GOT3 (cell line): Measurements from ENCODE around the gene RTBDN.

Experiments used
- DNase-seq: peaks from one replicate; lab custom pipeline; 2025; ENCODE audit warnings: mixed read lengths; lab: John Stamatoyannopoulos, UW

Gene RTBDN

GRCh38 chr19:12792051-12792852 is 42.1 kb downstream of the RTBDN start:
- DNase-seq = no peak

- peak; percentile 96 for DNase-seq
Observed at GRCh38 chr19:12791345-12792050, 42.9 kb downstream of the RTBDN start, which contains the start of gene JUNB. TSS of gene JUNB (plus strand) at chr19:12791486. CDS start at chr19:12791772, 286 bp downstream.

- DNase-seq = no peak
Observed at GRCh38 chr19:12790628-12791344, 43.6 kb downstream of the RTBDN start.

- DNase-seq = peak; percentile 77
Observed at GRCh38 chr19:12789904-12790619, 44.3 kb downstream of the RTBDN start.

- DNase-seq = no peak
Observed at GRCh38 chr19:12789098-12789903, 45.1 kb downstream of the RTBDN start.

- DNase-seq = no peak
Observed at GRCh38 chr19:12788682-12789097, 45.7 kb downstream of the RTBDN start.

GRCh38 chr19:12788042-12788681 is 46.2 kb downstream of the RTBDN start:
- DNase-seq = no peak

- DNase-seq = no peak
Observed at GRCh38 chr19:12787458-12787857, 46.9 kb downstream of the RTBDN start.

GRCh38 chr19:12786952-12787351 is 47.4 kb downstream of the RTBDN start:
- no peak for DNase-seq

- no peak for DNase-seq
Observed at GRCh38 chr19:12786141-12786870, 48.1 kb downstream of the RTBDN start.

- DNase-seq = no peak
Observed at GRCh38 chr19:12785431-12786031, 48.8 kb downstream of the RTBDN start.

GRCh38 chr19:12784871-12785430 is 49.4 kb downstream of the RTBDN start:
- no peak for DNase-seq

GRCh38 chr19:12784394-12784870 is 49.9 kb downstream of the RTBDN start:
- no peak for DNase-seq

- no peak for DNase-seq
Observed at GRCh38 chr19:12783849-12784393, 50.5 kb downstream of the RTBDN start.

GRCh38 chr19:12783291-12783848 is 51.0 kb downstream of the RTBDN start:
- DNase-seq = no peak

GRCh38 chr19:12782424-12783290 is 51.7 kb downstream of the RTBDN start:
- peak; percentile 33 for DNase-seq

GRCh38 chr19:12782174-12782423 is 52.3 kb downstream of the RTBDN start:
- no peak for DNase-seq
